HG03469 (cell line): ENCODE results near the gene PLCXD3.

ENCODE experiments used
- ATAC-seq: cut with Tn5 transposase; IDR thresholded peaks from one replicate; pipeline ENCODE4 v1.9.1; 2021; ENCODE audit warnings: mild to moderate bottlenecking, moderate library complexity, moderate number of reproducible peaks; ENCODE audit not compliant: unreplicated experiment

Gene PLCXD3, protein sequence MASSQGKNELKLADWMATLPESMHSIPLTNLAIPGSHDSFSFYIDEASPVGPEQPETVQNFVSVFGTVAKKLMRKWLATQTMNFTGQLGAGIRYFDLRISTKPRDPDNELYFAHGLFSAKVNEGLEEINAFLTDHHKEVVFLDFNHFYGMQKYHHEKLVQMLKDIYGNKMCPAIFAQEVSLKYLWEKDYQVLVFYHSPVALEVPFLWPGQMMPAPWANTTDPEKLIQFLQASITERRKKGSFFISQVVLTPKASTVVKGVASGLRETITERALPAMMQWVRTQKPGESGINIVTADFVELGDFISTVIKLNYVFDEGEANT

DNA sequence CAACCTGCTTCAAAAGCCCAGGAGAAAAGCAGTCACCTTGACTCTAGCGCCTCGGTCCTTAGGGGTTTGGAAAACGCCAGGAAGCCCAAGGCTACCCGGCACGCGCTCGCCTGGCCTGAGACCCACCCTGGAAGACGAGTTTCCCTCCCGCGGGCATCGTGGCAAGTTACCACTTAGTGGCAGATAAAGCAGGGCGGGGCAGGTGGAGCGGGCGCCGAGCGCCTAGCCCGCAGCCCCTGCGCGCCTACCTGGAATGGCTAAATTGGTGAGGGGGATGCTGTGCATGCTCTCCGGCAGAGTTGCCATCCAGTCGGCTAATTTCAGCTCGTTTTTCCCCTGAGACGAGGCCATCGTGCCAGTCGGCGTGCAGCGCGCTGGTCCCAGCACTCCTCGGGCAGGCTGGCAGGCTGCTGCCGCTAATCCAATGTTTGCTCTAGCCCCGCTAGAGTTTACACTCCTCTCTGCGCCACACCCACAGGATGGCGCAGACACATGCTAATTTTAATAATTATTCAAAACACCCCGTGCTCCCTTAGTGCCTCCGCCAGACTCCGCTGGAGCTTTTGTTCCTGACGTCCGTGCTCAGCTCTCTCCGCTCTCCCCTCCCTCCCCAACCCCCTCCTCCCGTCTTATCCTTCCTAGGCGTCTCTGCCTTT, at the start of gene PLCXD3:
PLCXD3 (minus strand) TSS at position 426 of the 656 bp plus-strand sequence; CDS start at position 351, 75 bp downstream.
- ATAC-seq = no peak

DNA sequence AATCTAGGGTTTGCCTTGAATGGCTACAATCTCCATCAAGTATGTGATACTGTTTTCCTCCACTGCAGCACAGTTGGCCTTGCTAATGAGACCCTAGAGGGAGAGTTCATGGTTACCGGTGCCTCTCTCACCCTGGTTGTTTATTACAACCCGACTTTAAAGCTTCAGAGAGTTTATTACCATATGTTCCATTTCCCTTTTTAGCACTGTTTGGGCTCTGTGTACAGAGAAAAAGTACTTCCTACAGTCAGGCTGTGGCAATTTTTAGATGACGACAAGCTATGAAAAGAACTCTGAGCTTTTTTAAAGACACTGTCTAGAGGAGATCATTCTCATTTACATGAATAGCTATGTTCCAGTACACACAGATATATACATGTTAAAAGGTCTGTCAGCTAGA, 48.8 kb upstream of the PLCXD3 start:
- ATAC-seq = no peak

DNA sequence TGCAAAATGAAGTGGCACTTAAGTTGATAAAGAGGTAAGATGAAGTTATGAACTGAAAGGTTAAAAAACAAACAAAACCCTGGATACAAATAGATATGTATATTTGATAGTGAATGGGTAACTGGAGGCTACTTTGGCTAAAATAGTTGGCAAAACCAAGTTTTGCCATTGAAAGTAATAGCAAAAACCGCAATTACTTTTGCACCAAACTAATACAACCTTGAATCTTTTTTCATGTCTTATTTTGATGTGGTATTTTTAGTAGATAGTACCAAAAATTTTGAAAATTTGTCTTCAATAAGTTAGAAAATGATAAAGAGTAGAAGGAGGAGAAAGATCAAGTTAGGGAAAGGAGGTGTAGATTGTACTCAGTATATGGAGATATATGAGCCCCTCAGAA, 47.9 kb upstream of the PLCXD3 start:
- ATAC-seq = no peak

DNA sequence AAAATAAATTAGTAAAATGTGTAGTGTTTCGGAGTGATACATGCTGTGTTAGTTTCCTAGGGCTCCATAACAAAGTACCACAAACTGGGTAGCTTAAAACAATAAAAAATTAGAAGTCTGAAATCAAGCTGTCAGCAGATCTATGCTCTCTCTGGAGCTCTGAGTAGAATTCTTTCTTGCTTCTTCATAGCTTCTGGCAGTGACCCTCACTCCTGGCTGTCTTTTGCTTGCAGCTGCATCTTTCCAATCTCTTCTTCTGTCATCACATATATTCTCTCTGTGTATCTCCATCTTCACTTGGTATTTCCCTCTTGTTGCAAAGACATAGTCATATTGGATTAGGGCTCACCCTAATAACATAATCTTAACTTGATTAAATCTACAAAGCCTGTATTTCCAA, 37.6 kb upstream of the PLCXD3 start:
- no peak for ATAC-seq

DNA sequence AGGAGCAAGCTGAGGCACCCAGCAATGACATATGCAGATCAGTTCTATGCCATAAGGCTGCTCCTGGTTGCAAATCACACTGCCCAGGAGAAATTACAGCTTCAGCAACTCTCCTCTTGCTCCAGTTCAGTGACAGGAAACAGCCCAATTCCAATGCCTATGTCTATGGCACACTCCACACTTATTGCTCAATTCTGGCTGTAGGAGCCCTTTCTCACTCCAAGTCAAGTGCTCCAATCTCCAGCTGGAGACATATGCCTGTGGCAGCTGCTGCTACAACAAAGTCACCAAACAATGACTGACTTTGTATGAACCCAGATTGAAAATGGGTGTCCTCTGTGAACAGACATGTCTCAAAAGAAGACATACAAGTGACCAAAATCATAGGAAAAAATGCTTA, 31.8 kb upstream of the PLCXD3 start:
- ATAC-seq = no peak

DNA sequence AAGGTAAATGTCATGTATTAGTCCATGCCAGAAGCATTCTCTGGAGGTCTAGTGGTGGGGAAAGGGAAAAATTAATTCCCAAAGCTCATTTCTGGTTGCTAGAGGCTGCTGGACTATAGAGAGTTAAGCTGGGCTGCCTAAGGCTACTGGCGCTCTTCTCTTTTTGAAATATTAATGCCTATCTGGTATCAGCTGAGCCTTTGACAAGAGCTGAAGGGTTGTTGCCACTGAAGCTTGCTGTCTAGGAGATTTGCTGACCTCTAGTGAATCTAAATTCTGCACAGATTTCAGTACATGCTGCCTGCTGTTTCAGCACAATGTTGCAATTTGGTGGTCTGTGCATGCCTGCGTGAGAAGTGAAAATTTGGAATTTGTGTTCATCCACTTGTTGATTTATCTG, 29.1 kb upstream of the PLCXD3 start:
- no peak for ATAC-seq

DNA sequence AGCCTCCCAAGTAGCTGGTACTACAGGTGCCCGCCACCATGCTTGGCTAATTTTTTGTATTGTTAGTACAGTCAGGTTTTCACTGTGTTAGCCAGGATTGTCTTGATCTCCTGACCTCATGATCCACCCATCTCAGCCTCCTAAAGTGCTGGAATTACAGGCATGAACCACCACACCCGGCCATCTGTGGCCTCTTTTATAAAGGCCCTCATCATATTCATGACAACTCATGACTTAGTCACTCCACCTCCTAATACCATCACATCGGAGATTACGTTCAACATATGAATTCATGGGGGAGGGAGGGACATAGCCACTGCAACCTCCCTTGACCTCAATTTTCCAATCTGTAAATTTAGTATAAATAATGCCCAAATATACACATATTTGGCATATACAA, 27.2 kb upstream of the PLCXD3 start:
- no peak for ATAC-seq

DNA sequence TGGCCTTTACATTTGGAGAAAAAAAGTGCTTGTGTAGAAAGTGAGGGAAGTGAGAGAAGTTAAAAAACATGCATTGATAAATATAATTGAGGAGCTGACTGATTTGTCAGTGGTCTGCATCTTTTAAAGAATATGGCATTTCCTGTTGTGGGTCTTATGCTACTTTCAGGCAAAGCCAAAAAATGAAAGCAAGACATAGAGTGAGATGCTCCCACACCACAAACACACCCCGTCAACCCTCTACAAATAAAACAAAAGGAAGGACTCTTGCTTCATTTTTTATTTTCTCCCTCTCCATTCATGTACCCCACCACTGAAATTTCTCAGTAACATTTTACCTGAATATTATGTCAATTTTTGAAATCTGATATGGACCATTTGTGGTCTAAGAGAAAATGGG, 22.1 kb upstream of the PLCXD3 start:
- no peak for ATAC-seq

DNA sequence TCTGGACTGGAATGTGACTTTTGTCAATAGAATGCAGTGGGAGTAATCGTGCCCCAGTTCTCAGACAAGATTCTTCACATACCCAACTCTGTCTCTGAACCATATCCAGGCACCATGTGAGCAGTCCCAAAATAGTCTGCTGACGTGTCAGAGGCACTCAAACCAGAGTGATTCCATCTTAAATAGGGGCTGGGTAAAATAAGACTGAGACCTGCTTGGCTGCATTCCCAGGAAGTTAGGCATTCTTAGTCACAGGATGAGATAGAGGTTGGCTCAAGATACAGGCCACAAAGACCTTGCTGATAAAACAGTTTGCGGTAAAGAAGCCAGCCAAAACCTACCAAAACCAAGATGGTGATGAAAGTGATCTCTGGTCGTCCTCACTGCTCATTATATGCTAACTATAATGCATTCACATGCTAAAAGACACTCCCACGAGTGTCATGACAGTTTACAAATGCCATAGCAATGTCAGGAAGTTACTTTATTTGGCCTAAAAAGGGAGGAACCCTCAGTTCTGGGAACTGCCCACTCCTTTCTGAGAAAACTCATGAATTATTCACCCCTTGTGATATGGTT, 16.9 kb upstream of the PLCXD3 start:
- ATAC-seq = no peak

DNA sequence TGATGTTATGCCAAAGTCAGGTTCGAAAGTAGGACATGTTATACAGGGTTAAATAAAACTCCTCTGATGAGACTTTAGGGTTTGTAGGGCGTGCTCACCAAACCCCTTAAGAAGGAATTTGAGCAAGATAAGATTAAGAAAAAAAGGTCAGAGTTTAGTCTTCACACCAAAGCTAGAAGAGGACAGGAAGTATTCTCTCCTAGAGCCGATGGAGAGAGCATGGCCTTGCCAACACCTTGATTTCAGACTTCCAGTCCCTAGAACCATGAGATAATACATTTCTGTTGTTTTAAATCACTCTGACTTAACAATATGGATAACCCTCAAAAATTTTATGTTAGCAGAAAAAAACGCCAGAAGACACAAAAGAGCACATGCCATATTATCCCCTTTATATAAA, 16.3 kb upstream of the PLCXD3 start:
- ATAC-seq = no peak

DNA sequence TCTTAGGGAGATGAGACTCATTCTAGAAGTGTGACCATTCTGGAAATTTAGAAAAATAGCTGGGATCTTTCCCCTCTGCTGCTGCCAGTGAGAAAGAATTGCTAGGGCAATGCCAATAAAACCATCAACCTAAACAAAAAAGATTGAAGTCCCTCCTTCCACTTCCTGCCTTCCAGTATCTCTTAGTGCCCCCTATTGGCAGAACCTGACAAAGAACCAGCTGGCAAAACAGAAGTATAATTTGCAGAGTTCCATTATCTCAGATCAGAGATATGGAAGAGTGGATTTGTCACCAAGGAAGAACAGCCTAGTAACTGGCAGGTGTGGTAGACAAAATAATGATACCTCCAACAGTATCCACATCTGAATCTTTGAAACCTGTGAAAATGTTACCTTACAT, 13.8 kb upstream of the PLCXD3 start:
- no peak for ATAC-seq

DNA sequence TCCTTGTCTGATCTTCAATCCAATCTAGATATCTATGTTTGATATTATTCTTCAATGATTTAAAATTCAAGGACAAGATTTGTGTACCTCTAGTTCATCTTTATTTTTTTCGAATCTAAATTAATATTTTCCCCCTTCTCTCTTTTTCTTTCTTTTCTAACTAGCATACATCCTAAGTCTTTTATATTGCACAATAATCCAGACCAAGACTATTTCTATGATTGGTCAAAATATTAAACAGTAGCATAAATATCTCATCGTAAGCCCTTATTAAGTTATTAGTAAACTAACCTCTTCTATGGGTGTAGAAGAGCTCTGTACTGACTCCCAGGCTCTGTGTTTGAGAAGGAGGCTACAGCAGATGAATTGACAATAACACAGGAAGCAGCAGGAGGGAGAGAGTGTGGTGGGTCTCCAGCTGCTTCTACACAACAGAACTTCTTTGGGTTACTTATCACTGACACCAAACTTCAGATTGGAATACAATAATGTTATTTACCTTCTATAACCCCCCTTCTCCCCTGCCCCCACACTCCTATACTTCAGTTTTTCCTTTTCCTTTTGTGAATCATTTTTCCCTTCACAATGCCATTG, 11.9 kb upstream of the PLCXD3 start:
- no peak for ATAC-seq

DNA sequence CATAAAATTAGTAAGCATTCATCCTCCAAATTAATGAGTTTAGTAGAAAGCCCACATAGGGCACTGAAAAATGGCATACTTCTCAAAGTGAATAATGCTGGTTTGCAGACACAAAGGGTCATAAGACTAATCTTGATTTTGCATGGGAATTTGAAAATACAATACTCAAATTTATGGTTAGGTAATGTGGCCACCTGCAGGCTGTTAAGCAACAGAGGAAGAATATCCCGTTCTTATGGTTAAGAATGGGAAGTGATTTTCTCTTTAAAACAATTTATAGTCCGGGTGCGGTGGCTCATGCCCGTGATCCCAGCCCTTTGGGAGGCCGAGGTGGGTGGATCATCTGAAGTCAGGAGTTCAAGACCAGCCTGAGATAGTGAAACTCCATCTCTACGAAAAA, 9.4 kb upstream of the PLCXD3 start:
- ATAC-seq = no peak

DNA sequence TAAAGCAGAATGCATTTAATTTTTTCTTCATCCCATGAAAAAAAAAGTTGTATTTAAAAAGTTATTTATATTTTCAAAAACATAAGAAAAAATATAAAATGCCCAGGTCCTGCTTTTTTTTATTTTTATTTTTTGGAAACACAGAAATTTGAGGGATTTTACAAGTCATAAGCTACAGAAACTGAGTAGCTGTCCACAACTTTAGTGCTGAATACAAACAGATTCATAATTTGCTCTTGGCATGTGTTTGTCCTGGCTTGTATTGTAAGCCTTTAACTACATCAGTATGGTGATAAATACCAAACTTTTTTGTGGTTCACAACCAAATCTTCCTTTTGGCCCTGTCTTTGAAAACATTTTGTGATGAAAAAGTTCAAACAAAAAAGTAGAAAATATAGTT, 7.5 kb upstream of the PLCXD3 start:
- ATAC-seq = no peak

DNA sequence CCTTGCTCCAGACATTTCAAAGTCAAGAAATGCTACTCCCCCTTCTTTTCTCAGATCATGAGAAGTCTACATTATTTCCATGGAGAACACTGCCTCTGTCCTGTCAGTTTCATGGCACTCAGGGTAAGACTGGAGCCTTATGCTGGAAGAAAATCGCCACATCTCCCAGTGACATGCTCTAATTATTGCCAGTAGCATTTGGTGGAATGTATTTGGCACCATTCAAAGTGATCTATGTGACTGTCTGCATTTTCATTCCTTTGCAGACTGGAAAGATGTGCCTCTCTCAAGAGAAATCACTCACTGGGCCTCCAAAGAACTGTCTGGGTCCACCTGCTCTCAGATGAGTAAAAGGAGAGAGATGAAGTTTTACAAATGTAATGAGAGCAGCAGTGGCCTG, 840 bp upstream of the PLCXD3 start:
- no peak for ATAC-seq

DNA sequence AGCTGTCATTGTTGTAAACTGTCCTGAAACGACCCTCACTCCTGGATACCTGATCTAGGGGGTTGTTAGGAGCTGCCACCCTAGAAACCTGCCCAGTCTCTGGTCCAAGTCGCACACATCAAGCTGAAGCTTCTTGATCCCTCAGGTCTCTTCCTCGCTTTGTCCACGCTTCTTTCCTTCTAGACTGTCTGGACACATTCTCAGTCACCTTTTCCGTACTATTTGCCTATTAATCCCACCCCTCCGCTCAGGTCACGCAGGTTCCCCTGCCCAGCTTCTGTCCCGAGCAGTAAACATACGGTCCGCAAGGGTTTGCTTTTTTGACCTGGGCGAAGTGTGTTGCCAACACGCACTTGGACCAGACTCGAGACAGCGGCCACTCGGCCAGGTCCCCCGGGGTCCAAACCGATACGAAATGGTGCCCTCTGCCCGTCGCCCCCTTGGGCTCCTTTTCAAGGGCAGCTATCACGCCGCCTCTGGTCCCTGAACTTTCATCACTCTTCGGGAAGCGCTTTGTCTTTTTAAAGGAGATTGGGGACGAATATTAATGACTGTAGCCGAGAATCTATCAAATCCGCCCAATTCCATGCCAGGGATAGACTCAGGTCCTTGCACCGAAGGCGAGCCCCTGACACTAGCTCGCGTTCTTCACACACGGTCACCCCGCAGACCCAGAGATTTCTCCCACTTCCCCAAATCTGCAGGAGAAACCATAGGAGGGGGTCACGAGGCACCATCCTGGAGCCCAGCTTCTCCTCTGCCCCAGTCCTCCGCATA, 814 bp downstream of the PLCXD3 start:
- no peak for ATAC-seq

DNA sequence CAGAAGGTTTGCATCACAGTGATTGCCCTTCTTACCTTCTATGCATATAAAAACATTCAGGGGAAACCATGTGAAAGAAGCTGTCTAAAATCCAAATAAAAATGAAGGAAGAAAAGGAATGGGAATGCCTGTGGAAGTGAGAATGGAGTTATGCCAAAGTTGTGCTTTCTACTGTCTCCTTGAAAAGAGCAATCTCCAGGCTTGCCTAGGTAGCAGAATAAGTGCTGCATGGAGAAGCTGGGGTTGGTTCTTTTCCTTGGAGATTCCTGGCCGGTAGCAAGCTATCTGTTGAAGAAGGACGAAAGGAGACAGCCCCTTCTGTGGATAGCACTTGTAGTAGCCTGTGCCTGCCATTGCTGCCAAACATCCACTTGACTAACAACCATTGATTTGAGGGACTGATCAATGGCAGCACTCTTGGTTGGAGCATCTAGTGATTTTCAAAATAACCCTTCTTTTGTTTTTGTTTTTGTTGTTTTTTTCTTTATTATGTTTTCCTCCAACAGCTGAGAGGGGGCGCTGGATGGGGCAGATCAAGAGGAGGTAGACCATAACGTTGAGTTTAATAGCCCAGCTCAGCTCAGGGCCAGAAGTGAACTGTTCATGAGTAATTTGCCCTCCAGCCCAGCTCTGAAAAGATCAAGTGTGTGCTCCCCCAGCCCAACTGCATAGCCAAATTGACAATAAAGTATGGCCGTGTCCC, 1.6 kb downstream of the PLCXD3 start:
- no peak for ATAC-seq

DNA sequence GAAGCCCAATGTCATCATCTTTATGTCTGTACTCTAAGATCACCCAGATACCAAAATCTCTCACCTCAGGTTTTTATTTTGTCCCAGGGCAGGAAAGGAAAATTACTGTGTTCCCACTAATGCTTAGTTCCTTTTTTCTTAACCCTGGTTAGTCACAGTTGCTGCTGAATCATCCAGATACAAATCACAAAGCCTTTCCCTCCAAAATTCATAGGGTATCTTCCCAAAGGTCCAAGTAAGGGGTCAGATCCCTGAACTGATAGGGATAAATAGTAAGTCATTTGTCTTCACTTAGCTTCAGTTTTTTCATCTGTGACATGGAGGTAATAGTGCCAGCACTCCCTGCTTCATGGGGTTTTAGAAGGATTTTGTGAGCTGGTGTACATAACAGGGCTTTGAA, 2.2 kb downstream of the PLCXD3 start:
- ATAC-seq = no peak

DNA sequence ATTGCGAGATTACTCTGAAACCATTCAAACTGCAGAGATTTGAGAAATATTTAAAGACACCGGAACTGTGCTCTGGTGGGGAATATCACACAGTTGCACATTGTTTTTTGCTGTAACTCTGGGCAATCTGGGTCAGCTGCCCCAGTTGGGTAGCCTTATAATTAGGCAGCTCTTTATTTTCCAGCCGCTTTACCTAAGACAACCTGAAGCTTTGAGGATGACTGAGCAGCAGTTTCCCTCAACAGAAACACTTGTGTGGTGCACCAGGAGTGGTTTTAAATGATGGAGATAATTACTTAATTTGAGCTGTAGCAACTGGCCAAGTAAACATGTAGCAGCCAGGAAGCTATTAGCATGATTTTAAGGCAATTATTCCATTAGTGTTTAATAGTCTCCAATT, 2.9 kb downstream of the PLCXD3 start:
- ATAC-seq = no peak

DNA sequence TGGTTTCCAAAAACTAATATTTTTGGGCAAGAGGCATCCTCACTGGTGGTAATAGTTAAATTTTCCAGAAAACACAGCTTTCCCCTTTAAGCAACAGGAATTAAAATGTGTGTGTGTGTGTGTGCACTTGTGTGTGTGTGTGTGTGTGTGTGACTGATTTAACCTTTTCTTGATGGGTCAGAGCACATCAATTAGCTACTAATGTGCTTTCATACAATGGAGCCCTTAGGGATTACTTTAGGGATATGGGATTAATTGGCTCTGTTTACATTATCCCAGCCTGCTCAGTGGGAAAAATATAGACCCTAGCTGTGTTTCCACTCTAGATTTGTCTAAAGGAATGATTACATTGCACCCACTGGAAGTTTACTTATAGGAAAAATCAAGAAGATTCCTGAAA, 6.5 kb downstream of the PLCXD3 start:
- no peak for ATAC-seq

DNA sequence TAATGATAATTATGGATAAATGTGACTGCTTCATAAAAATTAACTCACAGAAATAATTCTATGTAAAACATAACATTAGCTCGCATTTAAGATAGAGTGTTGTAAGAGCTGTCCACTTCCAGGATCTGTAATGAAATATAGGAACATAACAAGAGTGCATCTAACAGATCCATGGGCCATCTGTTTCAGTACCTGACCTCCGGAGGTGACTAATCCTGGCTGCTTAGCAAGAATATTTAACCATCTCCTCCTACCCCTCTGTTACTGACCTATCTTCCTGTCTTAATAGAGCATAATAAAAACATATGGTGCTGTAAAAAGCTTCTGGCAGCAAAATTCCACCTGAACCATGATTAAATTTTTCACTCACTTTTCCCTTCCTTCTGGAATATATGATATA, 7.1 kb downstream of the PLCXD3 start:
- no peak for ATAC-seq
